ENCODE results near the gene HEG1.

The HEG1 gene

GRCh38 chr3:124942613-124943012 is 113.2 kb downstream of the HEG1 start:
- DNase-seq (ENCODE audit: low spot score): no peak

- DNase-seq (ENCODE audit: low spot score): no peak
Observed at GRCh38 chr3:124941771-124942170, 114.0 kb downstream of the HEG1 start.

GRCh38 chr3:124939661-124940060 is 116.1 kb downstream of the HEG1 start:
- no peak for DNase-seq (ENCODE audit: low spot score)

- no peak for DNase-seq (ENCODE audit: low spot score)
Observed at GRCh38 chr3:124938896-124939295, 116.9 kb downstream of the HEG1 start.

- no peak for DNase-seq (ENCODE audit: low spot score)
Observed at GRCh38 chr3:124937049-124937448, 118.7 kb downstream of the HEG1 start.

GRCh38 chr3:124935794-124936542 is 119.8 kb downstream of the HEG1 start:
- DNase-seq (ENCODE audit: low spot score): no peak

DNA sequence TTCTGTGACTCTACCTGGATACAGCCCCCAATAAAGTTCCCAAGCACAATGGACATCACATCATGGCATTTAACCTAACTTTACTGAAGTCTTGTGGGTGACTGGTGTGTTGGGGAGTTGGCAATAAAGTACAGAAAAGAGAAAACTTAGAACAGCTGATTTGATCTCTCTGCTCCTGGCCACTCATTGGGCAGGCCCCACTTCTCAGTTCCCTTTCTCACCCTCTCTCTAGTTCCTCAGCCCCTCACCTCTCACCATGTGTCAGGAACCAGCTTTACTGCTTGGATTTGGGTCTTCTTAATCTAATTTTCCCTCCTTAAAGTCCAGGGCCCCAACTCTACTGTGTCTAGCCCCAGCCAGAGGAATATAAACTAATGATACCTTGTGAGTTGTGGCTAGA is 120.5 kb downstream of the HEG1 start:
- DNase-seq (ENCODE audit: low spot score): no peak

GRCh38 chr3:124934577-124934976 is 121.2 kb downstream of the HEG1 start, which contains the start of gene MUC13:
Gene MUC13 (minus strand): TSS chr3:124934751. CDS start chr3:124934712, 39 bp downstream.
- no peak for DNase-seq (ENCODE audit: low spot score)

GRCh38 chr3:124928333-124929202 is 127.2 kb downstream of the HEG1 start:
- peak; percentile 12 for DNase-seq (ENCODE audit: low spot score)

DNA sequence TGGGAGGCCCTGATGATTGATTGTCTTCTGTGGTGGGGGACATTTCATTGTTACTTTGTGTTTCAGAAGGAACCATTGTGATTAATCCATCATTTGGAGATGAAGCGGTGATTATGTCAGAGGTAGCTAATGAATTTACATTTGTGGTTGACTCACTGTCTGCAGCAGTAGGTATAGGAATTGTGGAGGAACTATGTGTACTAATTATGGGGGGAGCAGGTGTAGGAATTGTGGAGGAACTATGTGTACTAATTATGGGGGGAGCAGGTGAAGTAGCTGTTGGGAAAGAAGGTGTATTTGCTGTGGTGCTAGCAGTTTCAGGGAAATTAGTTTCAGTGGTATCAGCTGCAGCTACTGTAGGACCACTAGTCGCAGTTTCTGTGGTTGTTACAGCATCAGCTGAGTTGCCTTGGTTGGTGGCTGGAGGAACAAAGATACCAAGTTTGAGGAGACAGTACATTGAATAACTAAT is 128.2 kb downstream of the HEG1 start:
- no peak for DNase-seq (ENCODE audit: low spot score)

- DNase-seq (ENCODE audit: low spot score): no peak
Observed at GRCh38 chr3:124926426-124927101, 129.2 kb downstream of the HEG1 start.

DNA sequence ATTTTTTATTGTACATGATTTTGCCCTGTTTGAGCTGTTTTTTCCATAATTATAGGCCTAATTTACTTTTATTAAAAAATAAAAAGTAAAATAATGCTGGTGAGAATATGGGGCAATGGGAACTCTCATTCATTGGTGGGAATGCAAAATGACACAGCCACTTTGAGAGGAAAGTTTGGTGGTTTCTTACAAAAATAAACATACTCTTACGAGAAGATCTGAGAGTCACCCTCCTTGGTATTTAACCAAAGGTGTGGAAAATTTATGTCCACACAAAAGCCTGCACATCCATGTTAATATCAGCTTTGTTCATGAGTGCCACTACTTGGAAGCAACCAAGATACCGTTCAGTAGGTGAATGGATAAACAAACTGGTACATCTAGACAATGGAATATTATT is 131.1 kb downstream of the HEG1 start:
- DNase-seq (ENCODE audit: low spot score): no peak

- DNase-seq (ENCODE audit: low spot score): no peak
Observed at GRCh38 chr3:124923833-124924232, 132.0 kb downstream of the HEG1 start.

- peak; percentile 15 for DNase-seq (ENCODE audit: low spot score)
Observed at GRCh38 chr3:124920718-124921117, 135.1 kb downstream of the HEG1 start.

DNA sequence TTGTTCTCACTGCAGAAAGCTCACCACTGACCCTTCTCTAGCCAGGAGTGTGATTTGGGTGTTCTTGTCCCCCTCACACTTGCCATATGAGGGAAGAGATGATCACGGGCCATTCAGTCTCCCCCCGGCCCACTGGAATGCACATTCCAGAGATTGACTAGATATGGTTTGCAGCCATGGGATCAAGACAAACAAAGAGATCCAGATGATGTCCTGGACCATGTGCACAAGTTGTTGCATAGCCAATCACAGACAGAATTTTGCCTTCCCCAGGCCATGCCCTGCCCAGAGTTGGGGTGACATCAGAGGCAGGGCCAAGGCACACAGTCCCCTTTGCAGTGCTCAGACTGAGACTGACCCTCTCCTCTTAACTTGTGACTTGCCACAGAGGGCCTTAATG is 136.0 kb downstream of the HEG1 start:
- DNase-seq (ENCODE audit: low spot score): no peak

DNA sequence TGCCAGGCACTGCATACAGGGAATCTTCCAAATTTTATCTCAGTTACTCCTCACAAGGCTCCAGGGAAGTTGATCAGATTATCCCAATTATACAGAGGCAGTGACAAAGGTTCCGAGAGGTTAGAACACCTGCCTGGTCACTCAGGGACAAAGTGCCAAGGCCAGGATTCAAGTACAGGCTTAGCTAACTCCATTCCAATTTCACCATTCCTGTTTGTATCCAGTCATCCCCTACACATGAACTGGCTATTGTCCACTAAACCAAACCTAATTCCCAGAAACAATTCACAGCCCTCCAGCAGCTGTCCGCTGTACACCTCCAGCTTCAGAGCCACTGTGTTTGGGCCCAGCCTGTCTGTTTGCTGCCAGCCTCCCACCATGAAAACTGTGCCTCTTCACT is 137.3 kb downstream of the HEG1 start:
- DNase-seq (ENCODE audit: low spot score): no peak

DNA sequence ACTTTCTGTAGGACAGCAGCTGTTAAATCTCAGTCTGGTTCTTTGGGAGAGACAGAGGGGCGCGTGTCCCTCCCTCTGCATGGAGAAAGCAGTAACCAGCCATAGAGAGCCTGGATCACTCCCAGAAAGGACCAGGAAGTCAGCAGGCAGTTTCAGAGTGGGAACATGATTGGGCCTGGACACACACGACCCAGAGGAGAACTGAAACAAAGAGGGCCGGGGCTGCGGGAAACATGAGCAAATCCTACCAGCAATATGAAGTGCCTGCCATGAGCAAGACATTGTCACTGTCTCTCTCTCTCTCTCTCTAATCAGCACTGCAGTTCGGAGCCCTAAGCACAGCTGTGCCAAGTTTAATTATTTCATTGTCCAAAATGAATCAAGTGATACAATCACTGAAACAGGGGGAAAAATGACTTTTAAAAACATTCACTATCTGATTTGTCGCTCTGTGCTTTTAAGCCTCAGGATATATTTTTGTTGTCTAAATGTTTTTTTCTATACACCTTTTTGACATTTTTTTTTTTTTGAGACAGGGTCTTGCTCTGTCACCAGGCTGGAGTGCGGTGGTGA is 138.9 kb downstream of the HEG1 start:
- DNase-seq (ENCODE audit: low spot score): no peak

Data from putamen (tissue), 1 donor.